H1 (cell line): Measurements from ENCODE around the gene CASR.

ENCODE experiments used
- BCL11A ChIP-seq, 2 experiments: IDR thresholded peaks; one replicate each; pipeline ENCODE4 v1.6.1; 2011; ENCODE audit warnings: low read depth in 2 of 2, low read length in 2 of 2, mild to moderate bottlenecking in 2 of 2
- POLR2A ChIP-seq, 2 experiments: IDR thresholded peaks; 1 replicate in 1 of 2; 2 replicates in 1 of 2; pipeline ENCODE4 v1.6.1; 2011; ENCODE audit warnings: low read depth in 2 of 2, low read length in 2 of 2, mild to moderate bottlenecking in 2 of 2; ENCODE audit errors: control extremely low read depth in 1 of 2
- POLR2AphosphoS5 ChIP-seq: IDR thresholded peaks from 2 replicates; pipeline ENCODE4 v1.6.1; 2011; ENCODE audit warnings: low read depth, low read length
- RFX5 ChIP-seq: IDR thresholded peaks from 2 replicates; pipeline ENCODE4 v1.6.1; 2011; ENCODE audit warnings: low read depth, low read length, improper control_type of control experiment, borderline replicate concordance
- TF ChIP-seq, protein P1 (sequence below), 3 experiments: IDR thresholded peaks; 1 replicate in 2 of 3; 2 replicates in 1 of 3; pipeline versions ENCODE4 v1.5.1 to v1.6.1; 2011; ENCODE audit warnings: low read length in 3 of 3, mild to moderate bottlenecking in 3 of 3, inconsistent platforms in 2 of 3, low read depth in 1 of 3, moderate library complexity in 1 of 3; ENCODE audit not compliant: insufficient read depth in 1 of 3; ENCODE audit errors: control extremely low read depth in 1 of 3

- TF ChIP-seq RFX5 = no peak
- TF ChIP-seq, protein P1, sequence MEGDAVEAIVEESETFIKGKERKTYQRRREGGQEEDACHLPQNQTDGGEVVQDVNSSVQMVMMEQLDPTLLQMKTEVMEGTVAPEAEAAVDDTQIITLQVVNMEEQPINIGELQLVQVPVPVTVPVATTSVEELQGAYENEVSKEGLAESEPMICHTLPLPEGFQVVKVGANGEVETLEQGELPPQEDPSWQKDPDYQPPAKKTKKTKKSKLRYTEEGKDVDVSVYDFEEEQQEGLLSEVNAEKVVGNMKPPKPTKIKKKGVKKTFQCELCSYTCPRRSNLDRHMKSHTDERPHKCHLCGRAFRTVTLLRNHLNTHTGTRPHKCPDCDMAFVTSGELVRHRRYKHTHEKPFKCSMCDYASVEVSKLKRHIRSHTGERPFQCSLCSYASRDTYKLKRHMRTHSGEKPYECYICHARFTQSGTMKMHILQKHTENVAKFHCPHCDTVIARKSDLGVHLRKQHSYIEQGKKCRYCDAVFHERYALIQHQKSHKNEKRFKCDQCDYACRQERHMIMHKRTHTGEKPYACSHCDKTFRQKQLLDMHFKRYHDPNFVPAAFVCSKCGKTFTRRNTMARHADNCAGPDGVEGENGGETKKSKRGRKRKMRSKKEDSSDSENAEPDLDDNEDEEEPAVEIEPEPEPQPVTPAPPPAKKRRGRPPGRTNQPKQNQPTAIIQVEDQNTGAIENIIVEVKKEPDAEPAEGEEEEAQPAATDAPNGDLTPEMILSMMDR (IDR thresholded peaks at IDR 0.05; ENCODE audit: control extremely low read depth in 1 of 3, insufficient read depth in 1 of 3, low read depth in 1 of 3, low read length in 3 of 3) = no peak
- TF ChIP-seq POLR2A (IDR thresholded peaks at IDR 0.05; ENCODE audit: control extremely low read depth in 1 of 2, low read depth in 2 of 2, low read length in 2 of 2) = no peak
- no peak for TF ChIP-seq POLR2AphosphoS5
- TF ChIP-seq BCL11A (IDR thresholded peaks at IDR 0.05; ENCODE audit: low read depth in 2 of 2, low read length in 2 of 2) = no peak
These were observed 112.0 kb downstream of the CASR start for GRCh38 chr3:122295266-122296062.
